Body of pancreas (tissue), 4 donors: ENCODE measurements around the gene PGS1. TPM values are rescaled to one million over a fixed set of nuclear protein-coding genes. Genes with fewer than 3 reads are reported as not detected.

Source experiments
- ATAC-seq: fragments of 150-250 bp; one replicate; pipeline ENCODE4 v1.9.1; 2016
- DNase-seq, 4 donors: peaks; one replicate each; pipeline ENCODE4 v3.0.0-alpha.2; 2019
- H3K27ac ChIP-seq, 4 donors: fragments of 200-600 bp; sonication (generic); 1 replicate in 3 of 4; 2 replicates in 1 of 4; pipeline versions ENCODE4 v1.5.1 to v1.6.1; 2016 to 2019; ENCODE audit warnings: mild to moderate bottlenecking in 1 of 4, mixed read lengths in 1 of 4, moderate library complexity in 1 of 4
- H3K27me3 ChIP-seq, 2 donors: fragments of 200-600 bp; sonication (generic); one replicate each; pipeline ENCODE4 v1.6.0; 2016; ENCODE audit warnings: mild to moderate bottlenecking in 1 of 2
- H3K36me3 ChIP-seq, 2 donors: fragments of 200-600 bp; sonication (generic); replicated peaks in 1 of 2; 2 replicates each; pipeline ENCODE4 v1.5.1; 2016; ENCODE audit warnings: low read depth in 2 of 2; ENCODE audit not compliant: insufficient read depth in 1 of 2
- H3K4me1 ChIP-seq: fragments of 200-600 bp; sonication (generic); one replicate; pipeline ENCODE4 v1.6.0; 2016
- H3K4me3 ChIP-seq, 2 donors: fragments of 200-600 bp; sonication (generic); 1 replicate in 1 of 2; 2 replicates in 1 of 2; pipeline ENCODE4 v1.5.1; 2016 to 2019
- H3K9me3 ChIP-seq, 3 donors: fragments of 200-600 bp; sonication (generic); 1 replicate in 2 of 3; 2 replicates in 1 of 3; pipeline ENCODE4 v1.5.1; 2016
- POLR2A ChIP-seq, 3 donors: fragments of 450-650 bp; IDR thresholded peaks; one replicate each; pipeline ENCODE4 v1.6.1; 2016; ENCODE audit warnings: antibody characterized with exemption in 3 of 3, mild to moderate bottlenecking in 2 of 3
- WGBS, 2 donors: methylation state at CpG; one replicate each; pipeline ENCODE4 v1.1.5; 2017; 5-methylcytosine and 5-hydroxymethylcytosine counted together
- intact Hi-C: fragments of 100-400 bp; cut with DNase I; formaldehyde crosslinking; loops from one replicate; pipeline ENCODE4 v1.15.1; 2023
- total RNA-seq, 2 donors: library from RNA; depleted of rRNA; stranded (reverse); fragments of >200 nt; gene quantifications; one replicate each; pipeline ENCODE4 v1.1.0, GENCODE V29; 2016
- TF ChIP-seq, protein P1 (sequence below), 7 experiments: fragments of 450-650 bp in 4 of 7; fragments of 200-600 bp in 3 of 7; sonication (generic) in 3 of 7; IDR thresholded peaks; one replicate each; pipeline ENCODE4 v1.5.1; 2016 to 2019; ENCODE audit warnings: antibody characterized with exemption in 7 of 7

The PGS1 gene
- total RNA-seq, 2 donors from 2014 or later: 17.1 to 30.4 TPM

GRCh38 chr17:78359321-78359996, 19.0 kb upstream of the PGS1 start:
- H3K27ac ChIP-seq: peak overlapping the region; percentile 59 to 96 (median 86)
- WGBS, 2 donors: 4 to 11% methylated on average over 16 to 60 of the region's 70 CpGs
- TF ChIP-seq, protein P1, sequence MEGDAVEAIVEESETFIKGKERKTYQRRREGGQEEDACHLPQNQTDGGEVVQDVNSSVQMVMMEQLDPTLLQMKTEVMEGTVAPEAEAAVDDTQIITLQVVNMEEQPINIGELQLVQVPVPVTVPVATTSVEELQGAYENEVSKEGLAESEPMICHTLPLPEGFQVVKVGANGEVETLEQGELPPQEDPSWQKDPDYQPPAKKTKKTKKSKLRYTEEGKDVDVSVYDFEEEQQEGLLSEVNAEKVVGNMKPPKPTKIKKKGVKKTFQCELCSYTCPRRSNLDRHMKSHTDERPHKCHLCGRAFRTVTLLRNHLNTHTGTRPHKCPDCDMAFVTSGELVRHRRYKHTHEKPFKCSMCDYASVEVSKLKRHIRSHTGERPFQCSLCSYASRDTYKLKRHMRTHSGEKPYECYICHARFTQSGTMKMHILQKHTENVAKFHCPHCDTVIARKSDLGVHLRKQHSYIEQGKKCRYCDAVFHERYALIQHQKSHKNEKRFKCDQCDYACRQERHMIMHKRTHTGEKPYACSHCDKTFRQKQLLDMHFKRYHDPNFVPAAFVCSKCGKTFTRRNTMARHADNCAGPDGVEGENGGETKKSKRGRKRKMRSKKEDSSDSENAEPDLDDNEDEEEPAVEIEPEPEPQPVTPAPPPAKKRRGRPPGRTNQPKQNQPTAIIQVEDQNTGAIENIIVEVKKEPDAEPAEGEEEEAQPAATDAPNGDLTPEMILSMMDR (IDR thresholded peaks at IDR 0.05): no peak
- no peak for TF ChIP-seq POLR2A (IDR thresholded peaks at IDR 0.05)
- H3K9me3 ChIP-seq: no peaks in the 10 kb centered on the region
- no peaks in the 10 kb centered on the region for H3K36me3 ChIP-seq
- intact Hi-C loops: no loop called here
- peak in 2 of 4 donors; percentile 38 to 41 for DNase-seq
- peak overlapping the region in 1 of 2 donors; percentile 51 for H3K4me3 ChIP-seq
- peaks cover 52% of the 10 kb centered on the region for H3K4me1 ChIP-seq
- ATAC-seq: peak; percentile 4
- peaks cover 0 to 3% of the 10 kb centered on the region in 2 donors for H3K27me3 ChIP-seq

DNA sequence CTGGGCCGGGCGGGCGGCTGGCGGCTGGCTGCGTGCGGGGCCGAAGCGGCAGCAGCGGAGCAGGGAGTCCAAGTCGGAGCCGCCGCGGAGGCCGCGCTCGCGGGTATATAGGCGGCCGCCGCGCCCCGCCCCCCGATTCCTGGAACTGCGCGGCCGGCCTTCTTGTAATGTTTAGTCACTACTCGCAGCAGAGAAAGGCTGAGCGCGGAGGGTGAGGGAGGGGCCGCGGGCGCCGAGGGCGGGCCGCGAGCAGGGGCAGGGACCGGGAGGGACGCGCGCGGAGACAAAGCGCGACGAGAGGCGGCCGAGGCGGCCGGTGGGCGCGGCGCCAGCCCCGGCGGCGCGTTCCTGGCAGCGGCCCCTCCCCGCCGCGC, 18.5 kb upstream of the PGS1 start, which contains the start of gene SOCS3:
Gene SOCS3, minus strand, starts transcription at position 81 of the 374 bp plus-strand sequence. CDS start 982 bp downstream, outside the sequence.
- H3K4me3 ChIP-seq: peak within 1 kb of the TSS in 1 of 2 donors; percentile 51
- peak within 1 kb of the TSS; percentile 65 to 96 (median 86) for H3K27ac ChIP-seq
- peaks cover 0 to 6% of the 10 kb centered on the region in 2 donors for H3K27me3 ChIP-seq
- ATAC-seq: peak; percentile 89
- peak; percentile 92 to 96 (median 94) for DNase-seq
- WGBS, 2 donors: 0 to 1% methylated on average over 17 to 52 of the region's 59 CpGs
- intact Hi-C loops: no loop called here
- TF ChIP-seq, protein P1 (IDR thresholded peaks at IDR 0.05): no peak
- TF ChIP-seq POLR2A (IDR thresholded peaks at IDR 0.05): peak; percentile 86 to 97 (median 90)
- no peaks in the 10 kb centered on the region for H3K9me3 ChIP-seq
- no peaks in the 10 kb centered on the region for H3K36me3 ChIP-seq
- H3K4me1 ChIP-seq: peaks cover 52% of the 10 kb centered on the region

DNA sequence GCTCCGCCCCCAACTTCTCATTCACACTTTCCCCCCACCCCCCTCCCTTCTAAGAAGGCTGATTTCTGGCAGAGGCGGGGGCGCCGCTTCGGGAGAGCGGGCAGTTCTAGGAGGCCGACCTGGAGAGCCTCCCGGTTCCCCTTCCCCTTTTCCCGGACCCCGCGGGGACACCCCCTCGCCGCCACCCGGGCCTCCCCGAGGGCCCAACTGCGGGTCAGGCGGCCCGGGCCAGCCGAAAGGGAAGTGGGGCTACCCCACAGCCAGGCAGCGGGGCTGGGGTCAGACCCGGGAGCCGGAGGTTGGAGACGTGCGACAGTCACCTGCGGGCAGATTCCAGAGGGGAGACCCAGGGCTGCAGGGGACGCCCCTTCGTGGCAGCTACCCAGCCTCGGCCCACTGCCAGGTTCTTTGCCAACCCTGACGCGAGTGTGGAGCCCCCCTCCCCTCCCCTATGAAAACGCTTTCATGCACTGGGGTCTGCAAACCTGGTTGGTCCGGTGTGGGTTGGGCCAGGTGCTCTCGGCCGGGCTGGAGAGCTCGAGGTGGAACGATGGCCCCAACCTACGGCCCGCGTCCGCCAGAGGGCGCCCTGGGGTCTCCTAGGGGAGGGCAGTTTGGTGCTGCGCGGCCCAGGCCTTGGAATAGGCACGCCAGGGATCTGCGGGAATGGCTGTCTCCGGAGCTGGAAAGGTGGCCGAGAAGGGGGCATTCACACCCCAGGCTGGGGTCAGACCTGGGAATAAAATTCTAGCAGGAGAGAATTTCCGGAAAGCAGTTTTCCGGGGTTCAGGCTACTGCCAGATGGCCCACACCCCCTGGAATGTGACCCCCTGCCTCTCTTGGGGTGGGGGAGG, 17.9 kb upstream of the PGS1 start:
- intact Hi-C loops: no loop called here
- 3 to 5% methylated on average over 6 to 35 of the region's 49 CpGs for WGBS, 2 donors
- H3K36me3 ChIP-seq: no peaks in the 10 kb centered on the region
- DNase-seq (peak; percentile 91 to 96 (median 94)), ATAC-seq (peak; percentile 81)
- no peaks in the 10 kb centered on the region for H3K9me3 ChIP-seq
- TF ChIP-seq POLR2A (IDR thresholded peaks at IDR 0.05): peak in 1 of 3 donors; percentile 11
- TF ChIP-seq, protein P1 (IDR thresholded peaks at IDR 0.05): peak; percentile 86 to 94 (median 93)
- peaks cover 0 to 6% of the 10 kb centered on the region in 2 donors for H3K27me3 ChIP-seq
- H3K27ac ChIP-seq: peak overlapping the region; percentile 65 to 96 (median 86)
- H3K4me3 ChIP-seq: peak overlapping the region in 1 of 2 donors; percentile 10
- peaks cover 49% of the 10 kb centered on the region for H3K4me1 ChIP-seq

DNA sequence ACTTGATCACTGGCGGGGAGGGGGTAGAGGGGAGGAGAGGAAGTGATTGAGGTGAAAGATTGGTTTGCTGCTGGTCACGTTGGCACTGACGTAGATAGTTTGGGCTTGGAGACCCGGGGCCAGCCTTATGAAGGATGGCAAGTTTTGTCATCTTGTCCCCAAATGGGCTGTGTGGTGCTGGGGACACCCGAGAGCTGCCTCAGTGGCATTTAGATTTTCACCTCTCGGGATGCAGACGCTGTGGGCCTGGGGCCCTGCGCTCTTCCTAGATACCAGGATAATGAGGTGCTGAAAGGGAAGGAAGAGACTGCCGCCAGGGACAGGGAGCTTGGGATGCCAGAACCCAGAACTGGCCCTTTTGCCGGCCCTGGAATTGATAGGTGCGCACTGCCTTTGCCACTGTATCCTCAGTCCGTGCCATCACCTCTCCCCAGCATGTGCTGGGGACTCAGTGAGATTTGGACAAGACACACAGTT, 17.2 kb upstream of the PGS1 start:
- Histone ChIP-seq H3K27me3 (peaks cover 0 to 6% of the 10 kb centered on the region in 2 donors), H3K36me3 (no peaks in the 10 kb centered on the region), H3K9me3 (no peaks in the 10 kb centered on the region), H3K4me3 (no peak overlapping the region), H3K4me1 (peaks cover 43% of the 10 kb centered on the region), H3K27ac (peak overlapping the region in 1 of 4 donors; percentile 96)
- ATAC-seq (no peak), DNase-seq (no peak)
- 50% methylated on average over 8 to 12 of the region's 12 CpGs for WGBS, 2 donors
- intact Hi-C loops: no loop called here
- TF ChIP-seq, protein P1 (IDR thresholded peaks at IDR 0.05): no peak
